NCI-H1105 treated with DMSO at 0.1 percent for 48 hours (cell line): Measurements from ENCODE around the gene CHSY3.

Source experiments
- DNase-seq: peaks from one replicate; lab custom pipeline; 2025; lab: John Stamatoyannopoulos, UW

The CHSY3 gene

DNA sequence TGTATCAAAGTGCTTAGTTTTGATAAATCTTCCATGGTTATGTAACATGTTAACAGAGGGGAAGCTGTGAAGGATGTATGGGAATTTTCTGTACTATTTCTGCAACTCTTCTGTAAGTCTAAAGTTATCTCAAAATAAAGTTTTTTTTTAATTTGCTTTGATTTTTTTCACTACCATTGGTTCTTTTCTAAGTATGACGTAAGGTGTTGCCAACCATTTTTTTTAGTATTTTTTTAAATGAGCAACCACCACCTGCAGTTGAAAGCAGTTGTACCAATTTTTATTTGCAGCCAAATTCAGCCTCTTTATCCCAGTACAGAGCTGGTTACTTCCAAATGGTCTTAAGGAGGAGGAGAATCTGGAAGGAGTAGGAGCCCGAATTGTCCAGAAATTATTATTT lies 192.2 kb downstream of the CHSY3 start:
- no peak for DNase-seq

DNA sequence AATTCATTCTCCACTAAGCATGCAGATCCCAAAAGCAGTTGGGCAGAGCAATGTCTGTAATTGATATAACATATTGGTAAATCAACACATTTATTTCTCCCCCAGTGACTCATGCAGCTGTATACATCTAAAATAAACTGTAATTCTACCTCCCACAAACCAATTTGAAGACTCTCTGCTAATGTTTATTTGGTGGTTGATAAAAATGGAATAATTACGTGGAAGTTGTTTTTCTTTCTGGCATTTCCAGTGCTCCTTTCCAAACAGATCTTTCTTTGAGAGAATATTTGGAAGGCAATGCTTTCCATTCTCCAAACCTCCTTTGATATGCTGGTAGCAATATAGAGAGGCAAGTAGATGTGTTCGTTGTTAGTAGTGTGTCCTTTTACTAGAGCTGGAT lies 194.7 kb downstream of the CHSY3 start:
- DNase-seq = no peak

DNA sequence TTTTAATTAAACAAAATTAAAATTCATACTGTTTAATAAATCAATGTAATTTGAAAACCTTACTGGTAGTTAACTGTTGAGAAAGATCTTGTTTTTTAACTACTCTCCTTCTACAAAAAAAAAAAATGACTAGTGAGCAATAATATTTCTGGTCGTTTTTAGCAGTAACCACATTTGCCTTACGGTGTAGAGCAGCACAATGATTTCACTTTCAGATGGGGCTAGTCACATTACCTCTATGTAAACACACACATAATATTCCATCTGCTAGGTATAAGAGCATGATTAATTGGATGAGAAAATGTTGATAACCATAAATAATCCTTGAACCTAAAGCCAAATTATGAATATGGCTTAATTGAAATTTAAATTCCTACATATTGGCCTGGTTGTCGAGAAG lies 198.1 kb downstream of the CHSY3 start:
- DNase-seq = no peak

DNA sequence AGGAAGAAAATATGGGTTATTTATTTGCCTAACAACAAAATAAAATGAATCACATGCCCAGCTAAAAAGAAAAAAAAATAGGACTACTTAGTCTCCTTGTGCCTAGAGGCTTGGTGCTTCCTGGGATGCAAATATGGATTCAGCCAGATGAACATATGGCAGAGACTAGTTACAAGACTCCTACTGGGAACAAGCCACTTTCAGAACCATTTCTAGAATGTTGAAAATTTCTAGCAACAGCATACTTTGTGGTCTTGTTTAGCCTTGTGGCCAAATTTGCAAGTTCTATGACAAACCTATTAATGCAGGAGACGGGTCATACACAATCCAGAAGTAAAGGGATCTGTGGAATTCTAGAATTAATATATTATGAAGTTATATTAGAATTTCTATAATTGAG lies 198.7 kb downstream of the CHSY3 start:
- no peak for DNase-seq

GRCh38 chr5:130104895-130105688 lies 200.8 kb downstream of the CHSY3 start:
- no peak for DNase-seq

DNA sequence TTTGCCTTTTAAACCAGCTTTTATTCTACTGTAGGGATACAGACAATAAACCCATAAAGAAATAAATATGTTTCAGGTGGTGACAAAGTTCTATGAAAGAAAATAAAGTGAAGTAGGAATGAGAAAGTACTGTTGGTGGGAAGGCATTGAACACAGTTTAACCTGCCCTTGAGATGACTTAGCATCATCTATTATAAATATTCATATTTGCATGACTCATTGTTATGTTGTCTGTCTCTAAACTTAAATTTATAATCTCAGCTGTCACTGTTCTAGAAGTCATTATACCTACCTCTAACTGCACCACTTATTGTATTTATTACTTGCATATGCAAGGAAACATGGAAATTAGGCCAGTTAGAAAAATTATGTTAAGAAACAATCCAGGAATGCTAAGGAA lies 202.2 kb downstream of the CHSY3 start:
- no peak for DNase-seq

GRCh38 chr5:130109152-130109551 lies 204.9 kb downstream of the CHSY3 start:
- DNase-seq = peak; percentile 3

GRCh38 chr5:130110328-130110727 lies 206.1 kb downstream of the CHSY3 start:
- DNase-seq = no peak

DNA sequence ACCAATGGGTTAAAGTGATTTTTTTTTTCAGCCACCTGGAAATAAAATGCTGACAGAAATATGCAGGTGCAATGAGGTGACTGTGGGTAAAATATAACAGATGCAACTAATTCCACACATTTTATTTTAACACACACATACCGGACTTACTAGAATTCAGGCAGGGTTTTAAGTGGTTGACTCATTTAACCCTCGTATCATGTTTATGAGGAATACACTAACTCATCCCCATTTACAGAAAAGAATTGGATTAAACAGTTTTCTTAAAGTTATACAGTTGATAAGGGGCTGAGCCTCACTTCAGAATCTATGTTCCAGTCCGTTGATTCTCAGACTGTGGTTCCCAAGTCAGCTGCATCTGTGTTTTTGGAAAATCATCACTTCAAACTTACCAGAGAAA lies 207.5 kb downstream of the CHSY3 start:
- DNase-seq = no peak

GRCh38 chr5:130112246-130112645 lies 208.0 kb downstream of the CHSY3 start:
- DNase-seq = no peak

DNA sequence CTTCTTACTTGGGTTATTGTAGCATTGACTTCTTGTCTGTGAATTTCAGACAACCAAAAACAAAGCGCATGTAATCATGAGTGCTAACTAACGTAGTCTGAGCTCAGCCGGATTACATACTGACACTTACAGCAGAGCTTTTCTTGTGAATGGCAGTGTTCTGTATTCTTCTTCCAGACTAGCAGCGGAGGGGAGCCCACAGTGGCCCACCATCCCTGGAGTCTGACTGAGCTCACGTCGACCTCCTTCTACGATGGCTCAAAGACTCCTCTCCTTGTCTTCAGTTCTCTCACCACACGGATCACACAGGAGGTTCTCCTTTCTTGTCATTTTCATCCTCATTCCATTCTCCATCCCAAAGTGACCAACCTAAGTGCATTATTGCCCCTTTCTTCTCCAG lies 211.4 kb downstream of the CHSY3 start:
- no peak for DNase-seq

DNA sequence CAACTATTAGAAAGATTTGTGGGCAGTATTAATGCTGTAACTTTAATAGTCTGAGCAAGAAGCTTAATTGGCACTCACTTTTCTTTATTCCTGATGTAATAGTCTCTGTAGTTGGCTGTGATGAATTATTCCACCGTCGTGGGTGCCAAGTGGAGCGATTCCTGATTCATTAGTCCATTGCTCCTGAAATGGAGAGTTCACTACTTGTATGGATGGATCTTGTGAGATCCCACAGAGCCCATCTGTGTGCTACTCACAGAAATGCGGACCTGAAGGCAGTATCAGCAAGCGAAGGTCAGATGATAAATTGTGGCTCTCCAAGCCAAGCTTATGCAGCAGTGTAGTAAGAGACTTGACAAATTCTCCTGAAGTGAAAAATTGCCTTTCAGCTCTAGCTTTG lies 212.2 kb downstream of the CHSY3 start:
- DNase-seq = no peak

DNA sequence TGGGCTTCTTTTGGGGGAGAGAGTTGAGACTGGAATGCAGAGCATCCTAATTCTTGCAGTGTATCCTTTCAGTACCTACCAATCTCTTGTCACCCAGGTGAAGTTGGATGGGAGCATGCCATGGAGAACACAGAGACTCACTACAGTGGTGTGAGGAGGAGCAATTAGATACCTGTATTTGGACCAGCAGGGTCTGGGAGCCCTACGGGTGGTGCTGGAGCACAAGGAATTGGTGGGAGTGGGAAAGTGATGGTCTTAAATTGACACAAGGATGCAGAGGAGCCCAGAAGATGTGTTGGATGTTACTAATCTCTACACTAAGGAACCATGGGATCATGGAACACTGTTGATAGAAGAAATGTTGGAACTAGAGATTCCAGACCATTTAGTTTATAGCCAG lies 212.7 kb downstream of the CHSY3 start:
- no peak for DNase-seq

DNA sequence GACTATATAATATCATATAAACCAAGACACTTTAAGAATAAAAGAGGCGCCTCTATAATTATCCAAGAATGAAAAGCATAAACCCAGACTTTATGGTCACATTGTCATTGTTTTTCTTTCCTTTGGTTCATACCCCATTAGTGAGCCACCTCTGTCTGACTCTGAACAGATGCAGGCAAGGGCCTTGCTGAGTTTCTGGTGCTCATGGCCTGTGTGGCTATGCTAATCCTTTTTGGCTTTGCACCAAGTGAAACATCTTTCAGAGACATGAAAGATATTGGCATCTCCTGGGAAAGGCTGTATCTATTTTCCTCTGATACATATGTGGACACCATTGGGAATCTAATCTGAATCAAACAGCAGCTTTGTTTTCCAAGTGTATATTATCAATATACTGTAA lies 222.5 kb downstream of the CHSY3 start:
- DNase-seq = no peak

- no peak for DNase-seq
Measured at GRCh38 chr5:130135506-130135905, 231.2 kb downstream of the CHSY3 start.

DNA sequence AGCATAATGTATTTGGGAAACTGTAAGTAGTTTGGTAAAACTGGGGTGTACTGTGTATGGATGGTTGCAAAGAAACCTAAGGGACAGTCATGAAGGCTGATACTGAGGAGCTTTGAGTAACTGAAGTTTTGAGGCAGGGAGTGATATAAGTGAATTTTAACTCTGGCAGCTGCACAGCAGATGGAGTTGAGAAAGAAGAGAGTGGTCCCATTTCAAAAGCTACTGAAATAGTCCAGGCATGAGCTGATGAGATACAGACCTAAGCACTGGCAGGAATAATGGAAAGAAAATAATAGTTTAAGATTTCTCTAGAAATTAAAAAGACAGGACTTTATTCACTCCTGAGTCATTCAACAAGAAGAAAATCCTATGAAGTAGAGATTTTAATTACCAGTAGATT lies 232.0 kb downstream of the CHSY3 start:
- DNase-seq = no peak

- no peak for DNase-seq
Measured at GRCh38 chr5:130137681-130138080, 233.4 kb downstream of the CHSY3 start.

DNA sequence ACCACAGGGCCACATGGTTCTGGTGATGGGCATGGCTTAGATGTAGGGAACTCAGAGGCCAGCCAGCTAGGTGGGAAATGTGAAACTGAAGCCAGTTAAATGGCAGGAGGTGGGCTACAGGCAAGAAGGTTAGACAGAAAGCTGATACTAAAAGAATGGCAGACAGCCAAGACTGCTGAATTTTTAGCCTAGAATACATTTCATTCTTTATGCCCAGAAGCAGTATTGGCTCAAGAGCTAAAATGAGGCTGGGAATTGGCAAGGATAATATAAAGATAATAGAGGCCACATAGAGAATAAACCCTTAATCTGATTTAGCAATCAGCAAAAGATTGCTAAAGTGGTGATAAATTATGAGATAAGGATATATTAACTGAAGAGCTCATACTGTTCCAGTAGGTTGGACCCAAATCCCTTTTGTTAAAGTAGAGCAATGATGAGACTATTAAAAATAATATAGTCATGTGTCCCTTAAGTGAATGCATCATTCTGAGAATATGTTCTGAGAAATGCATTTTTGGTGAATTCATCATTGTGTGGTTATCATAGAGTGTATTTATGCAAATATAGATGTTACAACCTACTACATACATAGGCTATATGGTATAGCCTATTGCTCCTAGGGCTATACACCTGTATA lies 234.3 kb downstream of the CHSY3 start:
- no peak for DNase-seq

DNA sequence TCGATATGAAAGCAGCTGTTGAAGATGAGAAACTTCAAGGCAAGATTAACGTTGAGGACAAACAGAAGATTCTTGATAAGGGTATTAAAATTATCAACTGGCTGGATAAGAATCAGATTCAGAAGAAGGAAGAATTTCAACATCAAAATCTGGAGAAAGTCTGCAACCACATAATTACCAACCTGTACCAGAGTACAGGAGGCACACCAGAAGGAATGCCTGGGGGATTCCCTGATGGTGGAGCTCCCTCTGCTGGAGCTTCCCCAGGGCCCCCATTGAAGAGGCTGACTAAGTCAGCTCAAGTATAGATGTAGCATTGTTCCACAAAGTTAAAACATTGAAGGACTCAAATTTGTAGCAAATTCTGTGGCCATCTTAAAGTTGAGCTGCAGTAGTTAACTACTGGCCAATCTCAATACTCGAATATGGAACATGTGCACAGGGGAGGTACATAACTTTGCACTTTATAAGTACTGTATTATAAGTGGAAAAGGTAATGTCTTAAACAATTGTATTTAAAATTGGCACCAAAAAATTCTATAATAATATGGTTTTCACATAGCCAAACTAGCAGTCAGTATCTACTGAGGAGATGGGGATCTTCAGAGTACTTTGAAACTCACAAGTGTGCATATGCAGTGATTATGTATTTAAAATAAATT lies 237.5 kb downstream of the CHSY3 start:
- no peak for DNase-seq

DNA sequence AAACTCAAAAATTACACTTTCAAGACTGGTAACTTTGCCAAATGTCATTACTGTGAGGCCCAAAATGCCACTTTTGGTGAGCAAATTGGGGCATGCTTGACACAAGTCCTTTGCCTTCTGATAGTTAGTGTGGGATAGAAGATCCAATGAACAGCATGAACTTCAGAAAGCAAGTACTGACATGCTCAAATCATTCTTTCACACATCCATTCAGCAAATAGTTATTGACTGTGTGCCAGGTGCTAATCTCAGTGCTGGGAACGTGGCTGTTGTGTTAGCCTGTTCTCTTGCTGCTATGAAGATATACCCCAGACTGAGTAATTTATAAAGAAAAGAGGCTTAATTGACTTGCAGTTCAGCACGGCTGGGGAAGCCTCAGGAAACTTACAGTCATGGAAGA lies 247.0 kb downstream of the CHSY3 start:
- no peak for DNase-seq

- DNase-seq = no peak
Measured at GRCh38 chr5:130155345-130156011, 251.2 kb downstream of the CHSY3 start.

- no peak for DNase-seq
Measured at GRCh38 chr5:130158036-130158435, 253.8 kb downstream of the CHSY3 start.

DNA sequence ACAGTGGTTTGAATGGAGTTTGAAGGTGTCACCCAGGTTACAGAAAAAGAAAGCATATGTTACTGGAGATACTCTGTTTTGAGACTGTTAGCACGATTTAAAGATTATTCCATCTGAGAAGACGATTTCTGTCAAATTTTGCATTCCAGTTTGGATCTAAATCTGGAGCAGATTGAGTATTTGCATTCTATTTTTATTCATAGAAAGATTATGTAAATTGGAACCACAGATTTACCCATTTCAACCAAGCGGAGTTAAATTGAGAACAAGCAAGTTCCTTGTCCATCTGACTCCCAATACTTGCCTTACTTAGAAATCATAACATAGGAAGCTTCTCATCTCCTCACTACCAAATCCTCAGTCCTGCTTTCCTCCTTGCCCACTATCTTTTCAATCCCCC lies 255.7 kb downstream of the CHSY3 start:
- no peak for DNase-seq
